GM12801 (cell line): ENCODE measurements around the gene FAM184A.

Experiments
- CTCF ChIP-seq: IDR thresholded peaks from one replicate; pipeline ENCODE4 v1.5.1; 2011; ENCODE audit warnings: control low read depth; ENCODE audit not compliant: insufficient read length; ENCODE audit errors: extremely low read depth

The FAM184A gene

DNA sequence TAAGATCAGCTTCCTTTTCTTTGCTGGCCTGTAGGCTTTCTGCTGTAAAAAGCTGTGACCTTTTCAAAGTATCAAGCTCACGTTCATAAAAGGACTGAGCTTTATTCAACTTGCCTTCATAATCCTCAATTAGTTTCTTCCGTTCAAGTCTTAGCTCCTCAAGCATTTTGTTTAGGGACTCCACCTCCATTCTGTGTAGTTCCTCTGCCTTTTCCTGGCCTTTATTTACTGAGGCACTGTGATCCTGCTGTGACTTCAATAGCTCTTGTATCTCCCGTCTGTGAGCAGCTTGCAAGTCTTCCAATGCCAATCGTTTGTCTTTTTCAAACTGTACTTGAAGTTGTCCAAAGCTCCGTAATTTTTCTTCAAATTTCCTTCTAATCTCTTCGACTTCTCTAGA is 54.4 kb downstream of the FAM184A start:
- TF ChIP-seq CTCF: no peak

DNA sequence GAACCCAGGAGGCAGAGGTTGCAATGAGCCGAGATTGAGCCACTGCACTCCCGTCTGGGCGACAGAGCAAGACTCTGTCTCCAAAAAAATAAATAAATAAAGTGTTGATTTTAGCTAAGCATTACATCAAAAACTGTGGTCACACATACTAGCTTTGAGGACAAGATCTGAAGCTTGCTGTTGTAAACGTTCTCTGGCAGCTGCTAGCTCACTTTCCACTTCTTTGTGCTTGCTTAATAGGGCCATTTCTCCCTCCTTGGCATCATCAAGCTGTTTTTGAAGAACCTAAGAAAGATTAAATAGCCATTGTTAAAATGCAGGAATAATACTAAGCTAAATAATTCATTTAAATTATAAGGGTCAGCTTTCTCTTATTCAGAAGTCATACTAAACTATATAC is 55.7 kb downstream of the FAM184A start:
- no peak for TF ChIP-seq CTCF

- TF ChIP-seq CTCF: no peak
Observed at GRCh38 chr6:119020597-119021561, 57.6 kb downstream of the FAM184A start.

DNA sequence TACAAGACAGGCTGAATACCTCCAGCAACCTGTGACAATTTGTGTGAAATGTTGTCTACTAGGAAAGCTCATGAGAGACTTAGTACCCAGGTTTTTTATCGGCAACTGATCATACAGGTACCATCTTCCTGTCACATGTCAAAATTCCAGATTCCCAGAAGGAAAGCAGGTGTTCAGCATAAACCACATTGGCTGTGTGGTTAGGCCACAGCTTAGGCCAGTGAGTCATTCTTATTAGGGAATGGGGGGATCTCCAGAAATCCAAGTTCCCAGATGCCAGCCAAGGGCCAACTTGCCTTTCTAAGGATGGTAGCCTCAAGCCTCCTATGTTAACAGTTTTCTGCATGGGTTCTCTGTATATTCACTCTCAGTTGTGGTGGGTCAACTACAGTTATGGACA is 65.9 kb downstream of the FAM184A start:
- no peak for TF ChIP-seq CTCF

DNA sequence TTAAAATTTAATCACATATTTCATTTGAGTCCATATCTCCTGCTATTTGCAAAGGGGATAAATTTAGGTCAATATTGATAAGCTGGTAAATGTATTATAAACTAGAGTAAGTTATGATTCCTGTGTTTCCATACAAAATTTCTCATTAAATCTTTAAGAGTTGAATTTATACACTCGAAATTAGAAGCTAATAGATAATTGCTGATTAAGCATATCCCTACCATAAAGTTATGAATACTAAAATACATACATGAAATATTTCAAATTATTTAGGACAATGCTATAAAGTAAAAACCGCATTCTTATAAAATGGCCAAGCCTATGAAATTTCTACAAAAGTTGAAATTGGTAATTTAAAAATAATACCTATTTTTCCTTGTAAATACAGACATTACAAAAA is 71.5 kb downstream of the FAM184A start:
- no peak for TF ChIP-seq CTCF

DNA sequence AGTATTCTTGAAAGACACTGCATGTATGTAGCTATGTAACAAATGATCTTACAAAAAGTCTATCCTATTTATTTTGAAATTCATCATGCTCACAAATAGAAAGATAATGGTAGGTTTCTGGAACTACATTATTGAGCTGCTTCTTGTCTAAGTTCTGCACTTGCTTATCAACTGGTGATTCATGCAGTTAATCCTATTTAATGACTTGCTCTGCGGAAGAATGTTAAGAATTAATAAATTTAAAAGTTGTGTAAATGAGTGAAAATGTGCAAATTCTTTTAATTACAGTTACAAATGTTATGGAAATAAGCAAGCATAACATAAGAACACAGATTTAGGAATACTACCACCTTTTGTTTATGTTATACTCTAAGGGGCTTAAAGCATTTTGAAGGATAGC is 76.4 kb downstream of the FAM184A start:
- TF ChIP-seq CTCF: no peak

- TF ChIP-seq CTCF: no peak
Observed at GRCh38 chr6:118999494-119000040, 78.9 kb downstream of the FAM184A start.
